Kidney (tissue), 14 donors: Measurements from ENCODE around the gene CHN2. TPM values are rescaled to one million over a fixed set of nuclear protein-coding genes. Genes with fewer than 3 reads are reported as not detected.
A peak's percentile ranks its signal among the peaks of the same experiment; 100 is the strongest.

Source experiments
- DNase-seq, 5 donors: peaks; one replicate each; pipeline ENCODE4 v3.0.0-alpha.2; 2013 to 2020
- FAIRE-seq: peaks from 2 replicates; lab custom pipeline; 2012; peaks lifted over from hg19 to GRCh38; lab: Jason Lieb, UNC
- H3K27ac ChIP-seq, 2 donors: one replicate each; pipeline ENCODE4 v1.7.0; 2013; ENCODE audit warnings: low read depth in 2 of 2, low read length in 2 of 2, inconsistent platforms in 1 of 2
- H3K27me3 ChIP-seq: one replicate; pipeline ENCODE4 v1.7.1; 2013; ENCODE audit warnings: low read length, inconsistent platforms; ENCODE audit not compliant: control insufficient read depth, insufficient read depth
- H3K36me3 ChIP-seq, 3 donors: one replicate each; pipeline versions ENCODE4 v1.7.0 to v1.7.1; 2013; ENCODE audit warnings: low read length in 3 of 3, control low read depth in 1 of 3, inconsistent platforms in 1 of 3; ENCODE audit not compliant: insufficient read depth in 3 of 3, control insufficient read depth in 2 of 3
- H3K4me1 ChIP-seq, 3 donors: one replicate each; pipeline versions ENCODE4 v1.7.0 to v1.7.1; 2013; ENCODE audit warnings: low read length in 3 of 3, inconsistent platforms in 1 of 3, low read depth in 1 of 3; ENCODE audit not compliant: control insufficient read depth in 2 of 3, insufficient read depth in 2 of 3
- H3K4me3 ChIP-seq, 3 donors: one replicate each; pipeline versions ENCODE4 v1.7.0 to v1.8.1; 2013; ENCODE audit warnings: low read length in 3 of 3, control low read depth in 1 of 3, inconsistent platforms in 1 of 3
- H3K9ac ChIP-seq, 3 donors: one replicate each; pipeline versions ENCODE4 v1.7.0 to v1.7.1; 2013; ENCODE audit warnings: low read length in 3 of 3, control low read depth in 1 of 3, inconsistent platforms in 1 of 3
- H3K9me3 ChIP-seq, 3 donors: one replicate each; pipeline versions ENCODE4 v1.7.0 to v1.7.1; 2013; ENCODE audit warnings: low read length in 3 of 3, control low read depth in 1 of 3, inconsistent platforms in 1 of 3; ENCODE audit not compliant: control insufficient read depth in 2 of 3, insufficient read depth in 1 of 3
- CTCF ChIP-seq: IDR thresholded peaks from 3 replicates; pipeline ENCODE4 v1.5.1; 2012; ENCODE audit warnings: mild to moderate bottlenecking, moderate library complexity, borderline replicate concordance; ENCODE audit not compliant: insufficient read depth; ENCODE audit errors: extremely low read depth
- intact Hi-C: fragments of 100-400 bp; cut with DNase I; formaldehyde crosslinking; loops from one replicate; pipeline ENCODE4 v1.11.1; 2022
- polyA plus RNA-seq: library from polyadenylated mRNA; stranded (reverse); fragments of 350-450 nt; fragmentation: Illumina TruSeq; extraction: RNeasy Lipid Tissue Mini Kit (QIAGEN cat#74804); gene quantifications from one replicate; pipeline ENCODE4 v1.2.3, GENCODE V29; 2014; ENCODE audit warnings: low read depth, low replicate concordance; ENCODE audit not compliant: insufficient read depth
- total RNA-seq: library from RNA; stranded (reverse); fragmentation: NEBNext Ultra II Directional; extraction: Animal tissue kit (Norgen Biotek cat#: 25700); gene quantifications from one replicate; pipeline ENCODE4 v1.2.1, GENCODE V29; 2021
- donor health status: control.
- donor health status: control.
- donor health status: control.
- donor health status: control.
- donor health status: control.
- donor health status: DM: yes; HTN: yes; CAD: no.
- donor health status: Normal renal cell carcinoma (clear cell type).

The CHN2 gene
- total and polyA plus RNA-seq, 2 donors from 2014 or later = 7.4 to 22.5 TPM

DNA sequence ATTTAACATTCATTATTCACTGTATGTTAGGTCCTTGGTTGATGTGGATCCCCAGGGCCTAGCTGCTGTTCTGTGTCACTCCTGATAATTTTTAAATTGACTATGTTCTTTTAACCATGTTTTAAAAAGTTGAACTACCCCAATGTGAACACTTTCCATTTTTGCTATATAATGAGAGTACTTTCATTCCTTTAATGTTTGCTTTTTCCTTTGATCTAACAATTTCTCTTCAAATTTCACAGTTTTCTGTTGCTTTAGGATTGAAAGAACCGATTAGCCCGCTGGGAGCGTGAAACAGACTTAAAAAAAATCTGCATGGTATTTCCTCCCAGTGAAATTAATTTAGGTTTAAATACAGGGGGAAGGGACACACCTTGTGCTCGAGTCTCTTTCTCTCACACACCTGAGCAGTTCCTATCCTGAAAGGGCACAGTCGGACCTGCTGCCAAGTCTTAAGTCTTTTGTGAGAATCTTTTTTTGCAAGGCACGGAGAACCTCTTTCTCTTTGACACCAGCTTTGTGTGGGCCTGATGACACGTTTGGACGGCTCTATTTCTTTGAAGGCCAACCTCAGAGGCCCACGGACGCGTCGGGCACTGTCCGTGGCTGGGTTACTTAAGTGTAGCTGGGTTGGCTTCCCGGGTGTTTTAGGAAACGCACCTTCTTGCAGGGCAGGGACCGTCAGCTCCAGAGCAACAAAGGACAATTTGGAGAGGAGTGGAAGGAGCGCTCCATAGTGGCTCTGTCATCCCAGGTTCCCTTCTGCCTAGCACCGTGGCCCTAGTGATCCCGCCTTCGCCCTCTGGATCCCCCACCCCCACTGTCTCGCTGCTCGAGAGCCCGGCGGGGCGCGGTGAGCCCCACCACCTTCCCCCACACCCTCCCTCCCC is 1.0 kb upstream of the CHN2 start:
- TF ChIP-seq CTCF = no peak
- H3K4me3 ChIP-seq = peak overlapping the region in 2 of 3 donors; percentile 55 to 69
- no peaks in the 10 kb centered on the region for H3K4me1 ChIP-seq
- intact Hi-C loops = no loop called here
- H3K27me3 ChIP-seq = peaks cover 2% of the 10 kb centered on the region
- H3K36me3 ChIP-seq = no peaks in the 10 kb centered on the region
- H3K9me3 ChIP-seq = no peaks in the 10 kb centered on the region
- H3K9ac ChIP-seq = peak overlapping the region in 1 of 3 donors; percentile 24
- H3K27ac ChIP-seq = no peak overlapping the region
- peak in 3 of 5 donors; percentile 34 to 48 (median 35) for DNase-seq
- no peak for FAIRE-seq

GRCh38 chr7:29194206-29194593 is 375 bp upstream of the CHN2 start:
- H3K9ac ChIP-seq = peak overlapping the region in 2 of 3 donors; percentile 59 to 67
- H3K36me3 ChIP-seq = no peaks in the 10 kb centered on the region
- peak overlapping the region; percentile 23 to 78 (median 69) for H3K4me3 ChIP-seq
- peaks cover 2% of the 10 kb centered on the region for H3K27me3 ChIP-seq
- H3K4me1 ChIP-seq = no peaks in the 10 kb centered on the region
- DNase-seq (peak in 4 of 5 donors; percentile 56 to 86 (median 73)), FAIRE-seq (no peak)
- TF ChIP-seq CTCF = no peak
- no peaks in the 10 kb centered on the region for H3K9me3 ChIP-seq
- intact Hi-C loops = no loop called here
- H3K27ac ChIP-seq = peak overlapping the region; percentile 62 to 68

- Histone ChIP-seq H3K9ac (no peak overlapping the region), H3K27me3 (peaks cover 2% of the 10 kb centered on the region), H3K36me3 (no peaks in the 10 kb centered on the region), H3K27ac (no peak overlapping the region), H3K9me3 (no peaks in the 10 kb centered on the region), H3K4me1 (no peaks in the 10 kb centered on the region), H3K4me3 (peak overlapping the region in 1 of 3 donors; percentile 69)
- DNase-seq = no peak
- no peak for TF ChIP-seq CTCF
- FAIRE-seq = no peak
- intact Hi-C loops = no loop called here
Observed at GRCh38 chr7:29196191-29196590, 1.6 kb downstream of the CHN2 start.
